Measurements from ENCODE around the gene CAST. TPM values are rescaled to one million over a fixed set of nuclear protein-coding genes. Genes with fewer than 3 reads are reported as not detected.

The CAST gene
- 336 and 356 TPM in 2 replicates for total RNA-seq

GRCh38 chr5:96661855-96662724, at the start of gene CAST:
Gene CAST, plus strand, starts transcription at chr5:96662376. Its CDS starts 47 bp downstream, at chr5:96662423.

Other genes with a start within 250 kb of the CAST start
- under 0.01 and 0.37 TPM in 2 replicates for gene PCSK1, start 229.1 kb upstream of the CAST start, total RNA-seq
- 8.0 and 15.3 TPM in 2 replicates for gene ERAP1, start 145.6 kb downstream of the CAST start, total RNA-seq
- 7.9 and 11.3 TPM in 2 replicates for gene ERAP2, start 214.1 kb downstream of the CAST start, total RNA-seq